Measurements from ENCODE around the gene MTRF1.

- no peak for TF ChIP-seq ZNF274 (IDR thresholded peaks at IDR 0.05; ENCODE audit: low read length)
- no peak for TF ChIP-seq ZNF274 (tag by site-specific recombination; IDR thresholded peaks at IDR 0.05; ENCODE audit: borderline replicate concordance)
- TF ChIP-seq MZF1 (tag by site-specific recombination; IDR thresholded peaks at IDR 0.05; ENCODE audit: borderline replicate concordance): no peak
- TF ChIP-seq ZBTB44 (tag by site-specific recombination; IDR thresholded peaks at IDR 0.05): no peak
- no peak for TF ChIP-seq ZNF18 (tag by site-specific recombination; IDR thresholded peaks at IDR 0.05)
- TF ChIP-seq ZNF623 (tag by site-specific recombination; IDR thresholded peaks at IDR 0.05): no peak
- no peak for TF ChIP-seq ZNF830 (tag by site-specific recombination; IDR thresholded peaks at IDR 0.05; ENCODE audit: low read depth)
- TF ChIP-seq ZNF174 (tag by site-specific recombination; IDR thresholded peaks at IDR 0.05): no peak
- no peak for TF ChIP-seq CTCF (tag by site-specific recombination; IDR thresholded peaks at IDR 0.05)
- no peak for TF ChIP-seq REST (tag by site-specific recombination; IDR thresholded peaks at IDR 0.05)
Measured at GRCh38 chr13:41267106-41267505, 3.7 kb upstream of the MTRF1 start.

Data from HEK293 (cell line).